Measurements from ENCODE around the gene RNF167.

Gene RNF167

DNA sequence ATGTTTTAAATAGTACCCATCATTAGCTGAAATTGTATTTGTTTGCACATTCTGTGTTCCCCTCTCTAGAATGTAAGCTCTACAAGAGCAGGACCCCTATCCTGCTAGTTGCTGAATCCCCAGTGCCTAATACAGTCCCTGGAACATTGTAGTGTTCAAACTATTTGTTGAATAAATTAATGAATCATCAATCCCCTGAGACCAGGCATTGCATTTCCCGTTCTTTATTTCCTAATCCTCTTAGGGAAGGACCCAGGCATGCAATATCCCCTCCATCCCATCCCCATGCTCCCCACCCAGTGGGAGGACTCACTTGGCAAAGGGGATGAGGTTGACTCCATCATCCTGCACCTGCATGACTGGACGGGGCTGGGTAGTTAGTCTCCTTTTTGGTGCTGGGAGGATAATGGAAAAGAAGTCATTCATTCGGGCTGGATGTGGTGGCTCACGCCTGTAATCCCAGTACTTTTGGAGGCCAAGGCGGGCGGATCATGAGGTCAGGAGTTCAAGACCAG, 54.1 kb downstream of the RNF167 start:
- H3K27ac ChIP-seq (ENCODE audit: low read length): no peak overlapping the region
- no peak overlapping the region for H3K4me3 ChIP-seq (ENCODE audit: low read length)
- no peaks in the 10 kb centered on the region for H4K20me1 ChIP-seq (ENCODE audit: insufficient read depth, low read length)
- no peak for DNase-seq
- no peak overlapping the region for H2AFZ ChIP-seq (ENCODE audit: low read length)
- H3K36me3 ChIP-seq (replicated peaks; ENCODE audit: insufficient read depth, low read length): no peaks in the 10 kb centered on the region
- H3K79me2 ChIP-seq (ENCODE audit: low read length): peaks cover 12% of the 10 kb centered on the region
- H3K27me3 ChIP-seq (replicated peaks; ENCODE audit: insufficient read depth, low read length): no peaks in the 10 kb centered on the region; the same call in 1 of the 2 replicates
- H3K9ac ChIP-seq (ENCODE audit: low read length): no peak overlapping the region
- no peaks in the 10 kb centered on the region for H3K9me2 ChIP-seq (replicated peaks; ENCODE audit: insufficient read depth, low read length)
- H3K9me3 ChIP-seq (replicated peaks; ENCODE audit: insufficient read depth, low read length): no peaks in the 10 kb centered on the region
- no peak overlapping the region for H3K4me2 ChIP-seq (ENCODE audit: low read depth, low read length)
- TF ChIP-seq EZH2phosphoT487 (IDR thresholded peaks at IDR 0.05; ENCODE audit: low read length) (no peak), EZH2 (optimal IDR thresholded peaks at IDR 0.05; ENCODE audit: low read depth, low read length) (no peak)
- TF ChIP-seq, protein P1, sequence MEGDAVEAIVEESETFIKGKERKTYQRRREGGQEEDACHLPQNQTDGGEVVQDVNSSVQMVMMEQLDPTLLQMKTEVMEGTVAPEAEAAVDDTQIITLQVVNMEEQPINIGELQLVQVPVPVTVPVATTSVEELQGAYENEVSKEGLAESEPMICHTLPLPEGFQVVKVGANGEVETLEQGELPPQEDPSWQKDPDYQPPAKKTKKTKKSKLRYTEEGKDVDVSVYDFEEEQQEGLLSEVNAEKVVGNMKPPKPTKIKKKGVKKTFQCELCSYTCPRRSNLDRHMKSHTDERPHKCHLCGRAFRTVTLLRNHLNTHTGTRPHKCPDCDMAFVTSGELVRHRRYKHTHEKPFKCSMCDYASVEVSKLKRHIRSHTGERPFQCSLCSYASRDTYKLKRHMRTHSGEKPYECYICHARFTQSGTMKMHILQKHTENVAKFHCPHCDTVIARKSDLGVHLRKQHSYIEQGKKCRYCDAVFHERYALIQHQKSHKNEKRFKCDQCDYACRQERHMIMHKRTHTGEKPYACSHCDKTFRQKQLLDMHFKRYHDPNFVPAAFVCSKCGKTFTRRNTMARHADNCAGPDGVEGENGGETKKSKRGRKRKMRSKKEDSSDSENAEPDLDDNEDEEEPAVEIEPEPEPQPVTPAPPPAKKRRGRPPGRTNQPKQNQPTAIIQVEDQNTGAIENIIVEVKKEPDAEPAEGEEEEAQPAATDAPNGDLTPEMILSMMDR (IDR thresholded peaks at IDR 0.05; ENCODE audit: low read length): no peak
- H3F3A ChIP-seq (ENCODE audit: insufficient read depth, low read length): peaks cover 10% of the 10 kb centered on the region; the same call in 1 of the 2 replicates
- peaks cover 16% of the 10 kb centered on the region for H3K4me1 ChIP-seq (ENCODE audit: low read length)

All from MM.1S (cell line).